HEK293T (cell line): ENCODE measurements around the gene ZNF436.
A peak's percentile ranks its signal among the peaks of the same experiment; 100 is the strongest.

Source experiments
- CTCF ChIA-PET: fragments of 350-600 bp; formaldehyde crosslinking; extraction: SDS; loops from one replicate; lab custom pipeline; 2021; ENCODE audit warnings: antibody characterized with exemption, inconsistent platforms; lab: Yijun Ruan, JAX
- POLR2A ChIA-PET: fragments of 350-600 bp; formaldehyde crosslinking; extraction: SDS; loops from one replicate; lab custom pipeline; 2020; ENCODE audit warnings: antibody characterized with exemption, inconsistent platforms; lab: Yijun Ruan, JAX
- DNase-seq: peaks from one replicate; pipeline ENCODE4 v3.0.0; 2012; ENCODE audit warnings: mixed read lengths; ENCODE audit errors: extremely low spot score
- ARNT ChIP-seq: fragments of 450-650 bp; IDR thresholded peaks from 2 replicates; pipeline ENCODE4 v1.6.1; 2017; ENCODE audit warnings: mild to moderate bottlenecking
- BHLHE40 ChIP-seq: fragments of 450-650 bp; IDR thresholded peaks from 2 replicates; pipeline ENCODE4 v1.6.1; 2016; ENCODE audit warnings: mild to moderate bottlenecking, moderate library complexity, borderline replicate concordance
- CTBP1 ChIP-seq: fragments of 450-650 bp; IDR thresholded peaks from 2 replicates; pipeline ENCODE4 v1.6.1; 2016; ENCODE audit warnings: borderline replicate concordance
- ELF4 ChIP-seq: fragments of 450-650 bp; IDR thresholded peaks from 2 replicates; pipeline ENCODE4 v1.6.1; 2017; ENCODE audit warnings: antibody characterized with exemption
- FOXA1 ChIP-seq: fragments of 450-650 bp; IDR thresholded peaks from 2 replicates; pipeline ENCODE4 v1.6.1; 2016; ENCODE audit warnings: mild to moderate bottlenecking
- FOXK2 ChIP-seq: fragments of 450-650 bp; IDR thresholded peaks from 2 replicates; pipeline ENCODE4 v1.6.1; 2016; ENCODE audit warnings: mild to moderate bottlenecking
- FOXM1 ChIP-seq: fragments of 450-650 bp; IDR thresholded peaks from 2 replicates; pipeline ENCODE4 v1.6.1; 2017; ENCODE audit warnings: mild to moderate bottlenecking, borderline replicate concordance
- HDGF ChIP-seq: fragments of 450-650 bp; IDR thresholded peaks from 2 replicates; pipeline ENCODE4 v1.6.1; 2017; ENCODE audit warnings: antibody characterized with exemption, borderline replicate concordance
- L3MBTL2 ChIP-seq: fragments of 450-650 bp; conservative IDR thresholded peaks from 2 replicates; pipeline ENCODE4 v1.6.1; 2016; ENCODE audit warnings: mild to moderate bottlenecking
- LEF1 ChIP-seq: fragments of 450-650 bp; IDR thresholded peaks from 2 replicates; pipeline ENCODE4 v1.6.1; 2017; ENCODE audit warnings: mild to moderate bottlenecking, borderline replicate concordance
- NFRKB ChIP-seq: fragments of 450-650 bp; IDR thresholded peaks from 2 replicates; pipeline ENCODE4 v1.6.1; 2016; ENCODE audit warnings: mild to moderate bottlenecking, moderate library complexity
- SP1 ChIP-seq: fragments of 450-650 bp; IDR thresholded peaks from 2 replicates; pipeline ENCODE4 v1.6.1; 2017
- SUZ12 ChIP-seq: fragments of 450-650 bp; IDR thresholded peaks from 2 replicates; pipeline ENCODE4 v1.6.1; 2016; ENCODE audit warnings: mild to moderate bottlenecking
- TARDBP ChIP-seq: fragments of 450-650 bp; IDR thresholded peaks from 2 replicates; pipeline ENCODE4 v1.6.1; 2016
- ZNF384 ChIP-seq: fragments of 450-650 bp; IDR thresholded peaks from 2 replicates; pipeline ENCODE4 v1.6.1; 2016
- TF ChIP-seq, protein P1 (sequence below): fragments of 450-650 bp; IDR thresholded peaks from 2 replicates; pipeline ENCODE4 v1.6.1; 2016

ZNF436 gene

DNA sequence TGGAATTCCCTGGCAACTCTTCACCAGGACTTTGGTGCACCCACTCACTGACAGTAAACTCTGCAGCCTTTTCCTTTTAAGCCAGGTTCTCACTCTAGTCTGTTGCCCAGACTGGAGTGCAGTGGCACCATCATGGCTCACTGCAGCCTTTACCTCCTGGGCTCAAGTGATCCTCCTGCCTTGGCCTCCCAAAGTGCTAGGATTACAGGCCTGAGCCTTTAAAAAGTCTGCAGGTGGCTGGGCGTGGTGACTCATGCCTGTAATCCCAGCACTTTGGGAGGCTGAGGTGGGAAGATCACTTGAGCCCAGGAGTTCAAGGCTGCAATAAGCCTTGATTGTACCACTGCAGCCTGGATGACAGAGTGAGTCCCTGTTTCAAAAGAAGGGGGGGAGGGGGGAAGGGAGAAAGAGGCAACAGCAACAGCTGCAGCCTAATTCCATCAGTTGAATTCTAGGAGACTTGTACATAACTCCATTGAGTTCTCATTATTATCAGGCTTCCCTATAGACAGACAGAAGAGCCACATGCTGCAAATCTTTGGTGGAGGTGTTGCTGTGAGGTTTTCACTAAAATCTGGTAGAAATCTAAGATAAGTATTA, 17.4 kb downstream of the ZNF436 start:
- ChIA-PET POLR2A (interaction anchor here (3.5 kb wide), 1 partner anchor 8 kb away, joined by 19 read pairs; the partner anchor contains the start of gene HNRNPR), CTCF (no interaction called here)
- no peak for TF ChIP-seq NFRKB
- no peak for TF ChIP-seq ELF4
- TF ChIP-seq FOXK2 = no peak
- TF ChIP-seq HDGF = no peak
- TF ChIP-seq FOXM1 = no peak
- TF ChIP-seq CTBP1 = no peak
- no peak for TF ChIP-seq FOXA1
- TF ChIP-seq L3MBTL2 = no peak
- no peak for TF ChIP-seq SUZ12
- no peak for TF ChIP-seq TARDBP
- TF ChIP-seq, protein P1, sequence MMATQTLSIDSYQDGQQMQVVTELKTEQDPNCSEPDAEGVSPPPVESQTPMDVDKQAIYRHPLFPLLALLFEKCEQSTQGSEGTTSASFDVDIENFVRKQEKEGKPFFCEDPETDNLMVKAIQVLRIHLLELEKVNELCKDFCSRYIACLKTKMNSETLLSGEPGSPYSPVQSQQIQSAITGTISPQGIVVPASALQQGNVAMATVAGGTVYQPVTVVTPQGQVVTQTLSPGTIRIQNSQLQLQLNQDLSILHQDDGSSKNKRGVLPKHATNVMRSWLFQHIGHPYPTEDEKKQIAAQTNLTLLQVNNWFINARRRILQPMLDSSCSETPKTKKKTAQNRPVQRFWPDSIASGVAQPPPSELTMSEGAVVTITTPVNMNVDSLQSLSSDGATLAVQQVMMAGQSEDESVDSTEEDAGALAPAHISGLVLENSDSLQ = no peak
- TF ChIP-seq ZNF384 = no peak
- TF ChIP-seq SP1 = no peak
- no peak for TF ChIP-seq ARNT
- no peak for TF ChIP-seq BHLHE40
- TF ChIP-seq LEF1 = no peak
- DNase-seq = no peak

GRCh38 chr1:23345920-23346319, 23.7 kb downstream of the ZNF436 start:
- TF ChIP-seq NFRKB (no peak), HDGF (no peak), L3MBTL2 (no peak), CTBP1 (no peak), LEF1 (no peak), SP1 (no peak), FOXK2 (no peak), FOXA1 (no peak), ELF4 (no peak), SUZ12 (no peak), ZNF384 (no peak), ARNT (no peak), FOXM1 (no peak), TARDBP (no peak), BHLHE40 (no peak)
- TF ChIP-seq, protein P1 = no peak
- ChIA-PET POLR2A (interaction anchor here (1.2 to 3.0 kb wide), 2 partner anchors 10 to 23 kb away, joined by 3 to 97 read pairs; partner anchors contain the start of gene ZNF436), CTCF (interaction anchor here (0.6 kb wide), 2 partner anchors 82 to 986 kb away, joined by 3 to 4 read pairs; no protein-coding TSS in a partner anchor)
- DNase-seq = no peak

GRCh38 chr1:23344987-23345472, 24.6 kb downstream of the ZNF436 start:
- DNase-seq = peak; percentile 29
- ChIA-PET CTCF (interaction anchor here (0.7 to 1.5 kb wide), 3 partner anchors 23 to 59 kb away, joined by 3 to 8 read pairs (median 4); no protein-coding TSS in a partner anchor), POLR2A (interaction anchor here (0.7 to 3.0 kb wide), 24 partner anchors 9 to 276 kb away, joined by 3 to 97 read pairs (median 5); partner anchors contain the start of genes ASAP3, HTR1D and ZNF436)
- no peak for TF ChIP-seq FOXK2
- no peak for TF ChIP-seq CTBP1
- peak; percentile 4; the same call in 1 of the 2 replicates for TF ChIP-seq L3MBTL2
- no peak for TF ChIP-seq BHLHE40
- TF ChIP-seq SUZ12 = no peak
- TF ChIP-seq ZNF384 = no peak

GRCh38 chr1:23344111-23344986, 25.3 kb downstream of the ZNF436 start, which contains the start of gene HNRNPR:
HNRNPR (minus strand) TSS chr1:23344284; CDS start chr1:23341008, 3,276 bp downstream.
- POLR2A ChIA-PET = interaction anchor here (0.5 to 3.0 kb wide), 40 partner anchors 9 to 1273 kb away, joined by 3 to 97 read pairs (median 4); partner anchors contain the start of genes ASAP3, E2F2, HTR1D and ID3
- CTCF ChIA-PET = interaction anchor here (0.7 to 1.5 kb wide), 5 partner anchors 24 to 305 kb away, joined by 3 to 8 read pairs (median 5); no protein-coding TSS in a partner anchor
- TF ChIP-seq ARNT (no peak), HDGF (peak; percentile 82; the same call in 1 of the 2 replicates), FOXA1 (no peak), FOXK2 (no peak), SP1 (no peak), TARDBP (no peak), BHLHE40 (no peak), FOXM1 (peak; percentile 47; the same call in 1 of the 2 replicates), L3MBTL2 (peak; percentile 85), SUZ12 (no peak), CTBP1 (peak; percentile 9; the same call in 1 of the 2 replicates), NFRKB (0 out of 2 replicates have a peak, but pooled peaks have one; percentile 21), LEF1 (no peak), ELF4 (peak; percentile 56; the same call in 1 of the 2 replicates), ZNF384 (no peak)
- TF ChIP-seq, protein P1 = peak; percentile 99
- peak; percentile 96 for DNase-seq
